ENCODE results near the gene ZNF682.
"Not testable (repeated sequence)": the region's sequence is repeated elsewhere in the genome, so short reads cannot be mapped to it uniquely, and the experiment has no call there.

ZNF682 gene

DNA sequence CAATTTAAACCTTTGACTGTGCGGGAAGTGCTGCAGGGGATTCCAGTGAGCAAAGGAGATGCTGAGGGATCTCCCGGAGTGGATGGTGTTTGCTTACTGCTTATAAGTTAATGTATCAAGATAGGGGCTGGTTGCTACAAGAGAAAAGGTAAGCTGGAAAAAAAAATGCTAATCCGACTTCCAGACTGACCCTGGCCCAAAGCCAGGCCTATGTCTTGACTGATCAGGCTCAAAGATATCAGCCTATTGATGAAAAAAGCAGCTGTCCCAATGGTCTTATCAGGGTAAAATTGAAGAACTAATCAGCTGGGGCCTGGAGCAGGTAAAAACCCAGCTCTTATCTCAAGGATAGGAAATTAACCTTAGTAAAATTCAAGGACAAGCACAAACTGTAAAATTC, 27.6 kb upstream of the ZNF682 start:
- Histone ChIP-seq H3K4me1 (ENCODE audit: insufficient read depth, low read length, severe bottlenecking) (no peaks in the 10 kb centered on the region), H3K4me3 (ENCODE audit: low read depth, low read length, poor library complexity, severe bottlenecking) (no peak overlapping the region), H2AFZ (ENCODE audit: low read length) (no peak overlapping the region), H3K9me3 (ENCODE audit: low read length) (no peaks in the 10 kb centered on the region), H3K4me2 (ENCODE audit: low read length) (no peak overlapping the region), H3K27ac (ENCODE audit: low read depth, low read length, poor library complexity, severe bottlenecking) (no peak overlapping the region), H4K20me1 (ENCODE audit: insufficient read depth, low read length) (no peaks in the 10 kb centered on the region), H3K36me3 (ENCODE audit: insufficient read depth, low read length) (no peaks in the 10 kb centered on the region), H3K9me2 (ENCODE audit: low read depth, low read length) (no peaks in the 10 kb centered on the region), H3K79me2 (ENCODE audit: insufficient read depth, low read length) (no peaks in the 10 kb centered on the region), H3K27me3 (ENCODE audit: insufficient read depth, low read length) (no peaks in the 10 kb centered on the region), H3F3A (ENCODE audit: insufficient read depth, low read length) (no peaks in the 10 kb centered on the region), H3K9ac (ENCODE audit: low read length) (no peak overlapping the region)
- TF ChIP-seq CTCF (IDR thresholded peaks at IDR 0.05; ENCODE audit: low read length) (no peak), EZH2 (IDR thresholded peaks at IDR 0.05; ENCODE audit: borderline replicate concordance, low read length) (no peak)

GRCh38 chr19:20060282-20060681, 21.0 kb upstream of the ZNF682 start:
- Histone ChIP-seq H3K4me2 (ENCODE audit: low read length) (no peak overlapping the region), H3K9me3 (ENCODE audit: low read length) (no peaks in the 10 kb centered on the region), H3K9me2 (ENCODE audit: low read depth, low read length) (no peaks in the 10 kb centered on the region), H3F3A (ENCODE audit: insufficient read depth, low read length) (no peaks in the 10 kb centered on the region), H3K27me3 (ENCODE audit: insufficient read depth, low read length) (no peaks in the 10 kb centered on the region), H4K20me1 (ENCODE audit: insufficient read depth, low read length) (no peaks in the 10 kb centered on the region), H3K79me2 (ENCODE audit: insufficient read depth, low read length) (no peaks in the 10 kb centered on the region), H3K4me1 (ENCODE audit: insufficient read depth, low read length, severe bottlenecking) (no peaks in the 10 kb centered on the region), H3K4me3 (ENCODE audit: low read depth, low read length, poor library complexity, severe bottlenecking) (no peak overlapping the region), H3K36me3 (ENCODE audit: insufficient read depth, low read length) (no peaks in the 10 kb centered on the region), H3K9ac (ENCODE audit: low read length) (no peak overlapping the region), H2AFZ (ENCODE audit: low read length) (no peak overlapping the region), H3K27ac (ENCODE audit: low read depth, low read length, poor library complexity, severe bottlenecking) (no peak overlapping the region)
- TF ChIP-seq EZH2 (IDR thresholded peaks at IDR 0.05; ENCODE audit: borderline replicate concordance, low read length) (no peak), CTCF (IDR thresholded peaks at IDR 0.05; ENCODE audit: low read length) (no peak)

DNA sequence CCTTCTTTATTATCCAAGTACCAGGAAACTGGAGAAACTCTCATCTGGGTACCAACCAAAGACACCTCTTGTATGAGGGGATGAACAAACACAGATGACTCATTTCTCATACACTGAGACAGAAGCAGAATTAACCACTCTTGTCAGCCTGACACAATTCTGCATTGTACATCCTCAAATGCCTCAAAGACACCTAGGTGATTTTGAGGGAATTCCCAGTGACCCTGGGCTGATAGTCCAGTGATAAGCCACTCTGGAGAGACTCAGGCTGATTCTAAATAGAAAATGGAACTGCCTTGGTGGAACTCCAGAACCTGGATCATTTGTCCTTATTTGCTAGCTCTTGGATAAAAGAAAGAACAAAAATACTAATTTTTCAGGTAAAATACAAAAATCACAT, 19.4 kb upstream of the ZNF682 start:
- not testable (repeated sequence) for H3F3A ChIP-seq (ENCODE audit: insufficient read depth, low read length); H3K9me2 ChIP-seq (ENCODE audit: low read depth, low read length); H3K4me2 ChIP-seq (ENCODE audit: low read length); H3K9me3 ChIP-seq (ENCODE audit: low read length); H3K9ac ChIP-seq (ENCODE audit: low read length); H3K4me1 ChIP-seq (ENCODE audit: insufficient read depth, low read length, severe bottlenecking); H3K4me3 ChIP-seq (ENCODE audit: low read depth, low read length, poor library complexity, severe bottlenecking); H4K20me1 ChIP-seq (ENCODE audit: insufficient read depth, low read length); H3K27ac ChIP-seq (ENCODE audit: low read depth, low read length, poor library complexity, severe bottlenecking); H3K36me3 ChIP-seq (ENCODE audit: insufficient read depth, low read length); H3K79me2 ChIP-seq (ENCODE audit: insufficient read depth, low read length); H2AFZ ChIP-seq (ENCODE audit: low read length); H3K27me3 ChIP-seq (ENCODE audit: insufficient read depth, low read length)
